CD8-positive, alpha-beta memory T cell (primary cell): ENCODE results near the gene LIMCH1. TPM values are rescaled to one million over a fixed set of nuclear protein-coding genes. Genes with fewer than 3 reads are reported as not detected.

ENCODE experiments used
- CTCF ChIA-PET: fragments of 350-600 bp; sonication (Branson Sonifier 250); formaldehyde crosslinking; loops from one replicate; lab custom pipeline; 2021; ENCODE audit warnings: antibody characterized with exemption; lab: Charles Lee
- POLR2A ChIA-PET: fragments of 350-600 bp; sonication (Branson Sonifier 250); formaldehyde crosslinking; loops from one replicate; lab custom pipeline; 2021; ENCODE audit warnings: antibody characterized with exemption; lab: Charles Lee
- DNase-seq, 5 donors: peaks; one replicate each; pipeline versions ENCODE4 v3.0.0 to v3.0.0-alpha.2; 2020 to 2022; ENCODE audit warnings: mixed read lengths in 1 of 5
- H3K27ac ChIP-seq: one replicate; pipeline ENCODE4 v1.7.0; 2013; ENCODE audit warnings: low read depth, mild to moderate bottlenecking, low read length, moderate library complexity
- H3K27me3 ChIP-seq: 2 replicates; pipeline ENCODE4 v1.7.0; 2013; ENCODE audit warnings: low read length, mild to moderate bottlenecking; ENCODE audit not compliant: insufficient read depth, poor library complexity, severe bottlenecking
- H3K36me3 ChIP-seq: 2 replicates; pipeline ENCODE4 v1.7.0; 2013; ENCODE audit warnings: mild to moderate bottlenecking, low read length, moderate library complexity; ENCODE audit not compliant: insufficient read depth
- H3K4me1 ChIP-seq: 2 replicates; pipeline ENCODE4 v1.7.0; 2013; ENCODE audit warnings: mild to moderate bottlenecking, low read length, moderate library complexity; ENCODE audit not compliant: insufficient read depth
- H3K4me3 ChIP-seq: 2 replicates; pipeline ENCODE4 v1.7.0; 2013; ENCODE audit warnings: mild to moderate bottlenecking, low read length
- H3K9me3 ChIP-seq: 2 replicates; pipeline ENCODE4 v1.7.0; 2013; ENCODE audit warnings: mild to moderate bottlenecking, low read length
- H3K27ac Mint-ChIP-seq, 8 donors: one replicate each; pipeline ENCODE4 v1.8.0; 2020 to 2021; ENCODE audit warnings: mixed read lengths in 8 of 8, mild to moderate bottlenecking in 6 of 8, inconsistent platforms in 3 of 8, moderate library complexity in 3 of 8
- H3K27me3 Mint-ChIP-seq, 2 donors: one replicate each; pipeline ENCODE4 v1.8.0; 2020 to 2021; ENCODE audit warnings: mixed read lengths in 2 of 2, mild to moderate bottlenecking in 1 of 2, moderate library complexity in 1 of 2
- H3K36me3 Mint-ChIP-seq, 3 donors: one replicate each; pipeline ENCODE4 v1.8.0; 2020 to 2021; ENCODE audit warnings: mixed read lengths in 3 of 3, inconsistent platforms in 1 of 3, mild to moderate bottlenecking in 1 of 3
- H3K4me1 Mint-ChIP-seq, 3 donors: one replicate each; pipeline ENCODE4 v1.8.0; 2020 to 2021; ENCODE audit warnings: mixed read lengths in 3 of 3, inconsistent platforms in 1 of 3, mild to moderate bottlenecking in 1 of 3
- H3K4me3 Mint-ChIP-seq, 7 donors: one replicate each; pipeline ENCODE4 v1.8.0; 2020 to 2021; ENCODE audit warnings: mixed read lengths in 7 of 7, mild to moderate bottlenecking in 6 of 7, moderate library complexity in 4 of 7, inconsistent platforms in 2 of 7
- H3K9me3 Mint-ChIP-seq, 5 donors: one replicate each; pipeline ENCODE4 v1.8.0; 2020 to 2022; ENCODE audit warnings: mixed read lengths in 5 of 5, mild to moderate bottlenecking in 3 of 5, moderate library complexity in 2 of 5, inconsistent platforms in 1 of 5
- polyA plus RNA-seq: library from polyadenylated mRNA; unstranded; fragments of 300-500 nt; fragmentation: Illumina TruSeq; gene quantifications from one replicate; pipeline ENCODE4 v1.2.3, GENCODE V29; 2021
- total RNA-seq, 2 experiments: library from RNA; stranded (reverse); gene quantifications; one replicate each; pipeline ENCODE4 v1.2.3, GENCODE V29; 2021

Gene LIMCH1
- total and polyA plus RNA-seq, 3 experiments from 2014 or later, result not detected

- Histone ChIP-seq H3K36me3 (no peaks in the 10 kb centered on the region), H3K27me3 (no peaks in the 10 kb centered on the region), H3K9me3 (no peaks in the 10 kb centered on the region), H3K27ac (no peak overlapping the region), H3K4me1 (no peaks in the 10 kb centered on the region), H3K4me3 (no peak overlapping the region)
- no peaks in the 10 kb centered on the region for H3K36me3 Mint-ChIP-seq
- H3K4me3 Mint-ChIP-seq, result no peak overlapping the region
- CTCF ChIA-PET, result no interaction called here
- no peak overlapping the region for H3K27ac Mint-ChIP-seq
- POLR2A ChIA-PET, result no interaction called here
- no peaks in the 10 kb centered on the region for H3K4me1 Mint-ChIP-seq
- DNase-seq, result no peak
- H3K27me3 Mint-ChIP-seq, result no peaks in the 10 kb centered on the region
- peaks cover 0 to 3% (median 0%) of the 10 kb centered on the region in 5 donors for H3K9me3 Mint-ChIP-seq
These were observed 4.3 kb upstream of the LIMCH1 start for GRCh38 chr4:41533680-41534079.

- no peaks in the 10 kb centered on the region for H3K36me3 Mint-ChIP-seq
- no peak for DNase-seq
- CTCF ChIA-PET, result no interaction called here
- H3K9me3 ChIP-seq, result no peaks in the 10 kb centered on the region
- no peak overlapping the region for H3K4me3 Mint-ChIP-seq
- H3K4me1 ChIP-seq, result no peaks in the 10 kb centered on the region
- no peaks in the 10 kb centered on the region for H3K36me3 ChIP-seq
- H3K27ac ChIP-seq, result no peak overlapping the region
- peaks cover 0 to 3% (median 0%) of the 10 kb centered on the region in 5 donors for H3K9me3 Mint-ChIP-seq
- POLR2A ChIA-PET, result no interaction called here
- no peak overlapping the region for H3K4me3 ChIP-seq
- no peaks in the 10 kb centered on the region for H3K27me3 Mint-ChIP-seq
- H3K4me1 Mint-ChIP-seq, result no peaks in the 10 kb centered on the region
- no peaks in the 10 kb centered on the region for H3K27me3 ChIP-seq
- H3K27ac Mint-ChIP-seq, result no peak overlapping the region
These were observed 3.6 kb upstream of the LIMCH1 start for GRCh38 chr4:41534404-41534803.

GRCh38 chr4:41535911-41536371 is 2.0 kb upstream of the LIMCH1 start:
- Mint-ChIP-seq H3K27me3 (no peaks in the 10 kb centered on the region), H3K36me3 (no peaks in the 10 kb centered on the region), H3K4me3 (no peak overlapping the region), H3K27ac (no peak overlapping the region), H3K4me1 (no peaks in the 10 kb centered on the region), H3K9me3 (peaks cover 0 to 3% (median 1%) of the 10 kb centered on the region in 5 donors)
- Histone ChIP-seq H3K36me3 (no peaks in the 10 kb centered on the region), H3K4me1 (no peaks in the 10 kb centered on the region), H3K27ac (no peak overlapping the region), H3K4me3 (no peak overlapping the region), H3K27me3 (no peaks in the 10 kb centered on the region), H3K9me3 (no peaks in the 10 kb centered on the region)
- ChIA-PET POLR2A (no interaction called here), CTCF (no interaction called here)
- DNase-seq, result no peak

- Histone ChIP-seq H3K9me3 (no peaks in the 10 kb centered on the region), H3K27me3 (no peaks in the 10 kb centered on the region), H3K27ac (no peak overlapping the region), H3K4me1 (no peaks in the 10 kb centered on the region), H3K36me3 (no peaks in the 10 kb centered on the region), H3K4me3 (no peak overlapping the region)
- Mint-ChIP-seq H3K9me3 (peaks cover 0 to 2% (median 2%) of the 10 kb centered on the region in 5 donors), H3K4me1 (no peaks in the 10 kb centered on the region), H3K27ac (no peak overlapping the region), H3K36me3 (no peaks in the 10 kb centered on the region), H3K27me3 (no peaks in the 10 kb centered on the region), H3K4me3 (no peak overlapping the region)
- ChIA-PET POLR2A (no interaction called here), CTCF (no interaction called here)
- DNase-seq, result no peak
These were observed 566 bp upstream of the LIMCH1 start for GRCh38 chr4:41537292-41537890.

- CTCF ChIA-PET, result no interaction called here
- Mint-ChIP-seq H3K36me3 (no peaks in the 10 kb centered on the region), H3K4me3 (no peak overlapping the region), H3K27me3 (no peaks in the 10 kb centered on the region), H3K4me1 (no peaks in the 10 kb centered on the region), H3K9me3 (peaks cover 0 to 3% (median 2%) of the 10 kb centered on the region in 5 donors), H3K27ac (no peak overlapping the region)
- POLR2A ChIA-PET, result no interaction called here
- no peaks in the 10 kb centered on the region for H3K36me3 ChIP-seq
- H3K27me3 ChIP-seq, result no peaks in the 10 kb centered on the region
- no peak overlapping the region for H3K27ac ChIP-seq
- no peak for DNase-seq
- no peak overlapping the region for H3K4me3 ChIP-seq
- no peaks in the 10 kb centered on the region for H3K4me1 ChIP-seq
- H3K9me3 ChIP-seq, result no peaks in the 10 kb centered on the region
These were observed 1.0 kb downstream of the LIMCH1 start for GRCh38 chr4:41538887-41539498.

GRCh38 chr4:41539711-41540110 is 1.8 kb downstream of the LIMCH1 start:
- Histone ChIP-seq H3K9me3 (no peaks in the 10 kb centered on the region), H3K27me3 (no peaks in the 10 kb centered on the region), H3K4me3 (no peak overlapping the region), H3K36me3 (no peaks in the 10 kb centered on the region), H3K4me1 (no peaks in the 10 kb centered on the region), H3K27ac (no peak overlapping the region)
- Mint-ChIP-seq H3K36me3 (no peaks in the 10 kb centered on the region), H3K9me3 (peaks cover 0 to 3% (median 2%) of the 10 kb centered on the region in 5 donors), H3K4me3 (no peak overlapping the region), H3K27ac (no peak overlapping the region), H3K4me1 (no peaks in the 10 kb centered on the region), H3K27me3 (no peaks in the 10 kb centered on the region)
- POLR2A ChIA-PET, result no interaction called here
- no peak for DNase-seq
- CTCF ChIA-PET, result no interaction called here

GRCh38 chr4:41540687-41541086 is 2.7 kb downstream of the LIMCH1 start:
- POLR2A ChIA-PET, result no interaction called here

GRCh38 chr4:41541687-41542094 is 3.7 kb downstream of the LIMCH1 start:
- no peak overlapping the region for H3K4me3 Mint-ChIP-seq
- Histone ChIP-seq H3K27ac (no peak overlapping the region), H3K9me3 (no peaks in the 10 kb centered on the region), H3K36me3 (no peaks in the 10 kb centered on the region), H3K4me1 (no peaks in the 10 kb centered on the region), H3K4me3 (no peak overlapping the region), H3K27me3 (no peaks in the 10 kb centered on the region)
- H3K9me3 Mint-ChIP-seq, result peaks cover 0 to 3% (median 0%) of the 10 kb centered on the region in 5 donors
- no peak overlapping the region for H3K27ac Mint-ChIP-seq
- POLR2A ChIA-PET, result no interaction called here
- H3K4me1 Mint-ChIP-seq, result no peaks in the 10 kb centered on the region
- CTCF ChIA-PET, result no interaction called here
- H3K36me3 Mint-ChIP-seq, result no peaks in the 10 kb centered on the region
- H3K27me3 Mint-ChIP-seq, result no peaks in the 10 kb centered on the region
- DNase-seq, result no peak

More at GRCh38 chr4:41540687-41541086, 2.7 kb downstream of the LIMCH1 start:
- Histone ChIP-seq H3K9me3 (no peaks in the 10 kb centered on the region), H3K4me1 (no peaks in the 10 kb centered on the region), H3K27me3 (no peaks in the 10 kb centered on the region), H3K4me3 (no peak overlapping the region), H3K27ac (no peak overlapping the region), H3K36me3 (no peaks in the 10 kb centered on the region)
- Mint-ChIP-seq H3K27me3 (no peaks in the 10 kb centered on the region), H3K4me3 (no peak overlapping the region), H3K27ac (no peak overlapping the region), H3K9me3 (peaks cover 0 to 3% (median 0%) of the 10 kb centered on the region in 5 donors), H3K4me1 (no peaks in the 10 kb centered on the region), H3K36me3 (no peaks in the 10 kb centered on the region)
- DNase-seq, result no peak
- CTCF ChIA-PET, result no interaction called here
